ENCODE results near the gene PRDM13.

GRCh38 chr6:99661870-99662269 lies 55.2 kb downstream of the PRDM13 start:
- no peak for TF ChIP-seq CTCF (IDR thresholded peaks at IDR 0.05)
- TF ChIP-seq EP300 (IDR thresholded peaks at IDR 0.05): no peak
- no peak for TF ChIP-seq CBX2 (IDR thresholded peaks at IDR 0.05; ENCODE audit: borderline replicate concordance, low read depth)
- TF ChIP-seq SMC3 (IDR thresholded peaks at IDR 0.05): no peak

Data from A549 (cell line).